ENCODE results near the gene DPH7.

GRCh38 chr9:137516144-137516917 lies 62.4 kb downstream of the DPH7 start:
- TF ChIP-seq CTCF (IDR thresholded peaks at IDR 0.05 in 2 of 3, conservative IDR thresholded peaks at IDR 0.05 in 1 of 3; ENCODE audit: borderline replicate concordance in 1 of 3, insufficient read depth in 1 of 3, low read depth in 2 of 3, low read length in 2 of 3), result no peak
- no peak for TF ChIP-seq REST (IDR thresholded peaks at IDR 0.05; ENCODE audit: low read depth)
- TF ChIP-seq ELF1 (IDR thresholded peaks at IDR 0.05; ENCODE audit: borderline replicate concordance, low read depth), result no peak
- no peak for TF ChIP-seq CEBPB (IDR thresholded peaks at IDR 0.05; ENCODE audit: low read depth)
- TF ChIP-seq POLR2AphosphoS5 (IDR thresholded peaks at IDR 0.05; ENCODE audit: low read depth, low read length), result no peak
- no peak for TF ChIP-seq RAD21 (IDR thresholded peaks at IDR 0.05; ENCODE audit: low read depth)
- TF ChIP-seq POLR2A (IDR thresholded peaks at IDR 0.05; ENCODE audit: borderline replicate concordance, extremely low read depth, insufficient read depth, insufficient read length), result no peak
- TF ChIP-seq, protein P1, sequence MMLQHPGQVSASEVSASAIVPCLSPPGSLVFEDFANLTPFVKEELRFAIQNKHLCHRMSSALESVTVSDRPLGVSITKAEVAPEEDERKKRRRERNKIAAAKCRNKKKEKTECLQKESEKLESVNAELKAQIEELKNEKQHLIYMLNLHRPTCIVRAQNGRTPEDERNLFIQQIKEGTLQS (IDR thresholded peaks at IDR 0.05), result no peak

Data from HCT116 (cell line).